T-cell (primary cell): ENCODE data around the gene CCDC33. TPM values are rescaled to one million over a fixed set of nuclear protein-coding genes. Genes with fewer than 3 reads are reported as not detected.
A peak's percentile ranks its signal among the peaks of the same experiment; 100 is the strongest.

Experiments
- ATAC-seq, 4 experiments: fragments of 200-7000 bp in 3 of 4; fragments of 150-1000 bp in 1 of 4; cut with Tn5 transposase; replicated peaks in 1 of 4; 1 replicate in 3 of 4; 2 replicates in 1 of 4; pipeline ENCODE4 v1.10.0; 2021; ENCODE audit warnings: moderate library complexity in 3 of 4, mild to moderate bottlenecking in 2 of 4, moderate number of reproducible peaks in 1 of 4
- CTCF ChIA-PET, 2 donors: fragments of 300-600 bp; sonication (Branson Sonifier 250); formaldehyde crosslinking; loops; one replicate each; lab custom pipeline; 2022; ENCODE audit warnings: antibody characterized with exemption in 2 of 2; lab: Charles Lee
- POLR2A ChIA-PET, 2 donors: fragments of 300-600 bp; sonication (Branson Sonifier 250); formaldehyde crosslinking; loops; one replicate each; lab custom pipeline; 2022; ENCODE audit warnings: antibody characterized with exemption in 2 of 2; lab: Charles Lee
- DNase-seq, 35 experiments: peaks; one replicate each; pipeline versions ENCODE4 v3.0.0 to v3.0.0-alpha.2; 2013 to 2023
- H3K27ac ChIP-seq: one replicate; pipeline ENCODE4 v1.5.1; 2013; ENCODE audit warnings: low read length
- H3K27me3 ChIP-seq, 2 experiments: replicated peaks in 1 of 2; 1 replicate in 1 of 2; 2 replicates in 1 of 2; pipeline versions ENCODE4 v1.6.1 to v1.7.0; 2013; ENCODE audit warnings: low read length in 1 of 2, mixed read lengths in 1 of 2; ENCODE audit not compliant: control insufficient read depth in 2 of 2, insufficient read depth in 2 of 2; ENCODE audit errors: extremely low read depth in 1 of 2
- H3K36me3 ChIP-seq, 2 donors: 1 replicate in 1 of 2; 2 replicates in 1 of 2; pipeline versions ENCODE4 v1.6.1 to v1.7.0; 2013; ENCODE audit warnings: low read length in 1 of 2; ENCODE audit not compliant: control insufficient read depth in 2 of 2, insufficient read depth in 1 of 2; ENCODE audit errors: extremely low read depth in 1 of 2
- H3K4me1 ChIP-seq, 2 experiments: 1 replicate in 1 of 2; 2 replicates in 1 of 2; pipeline versions ENCODE4 v1.6.1 to v1.7.0; 2013; ENCODE audit warnings: low read length in 2 of 2, mixed read lengths in 1 of 2; ENCODE audit not compliant: insufficient read depth in 2 of 2, control insufficient read depth in 1 of 2; ENCODE audit errors: extremely low read depth in 1 of 2
- H3K4me3 ChIP-seq, 2 donors: 1 replicate in 1 of 2; 2 replicates in 1 of 2; pipeline versions ENCODE4 v1.5.1 to v1.7.0; 2013; ENCODE audit warnings: mild to moderate bottlenecking in 2 of 2, low read length in 1 of 2, moderate library complexity in 1 of 2; ENCODE audit not compliant: control insufficient read depth in 1 of 2; ENCODE audit errors: extremely low read depth in 1 of 2
- H3K9me3 ChIP-seq: 2 replicates; pipeline ENCODE4 v1.7.0; 2013
- H3K27ac Mint-ChIP-seq, 2 donors: one replicate each; pipeline ENCODE4 v1.8.0; 2020 to 2021; ENCODE audit warnings: mild to moderate bottlenecking in 2 of 2, mixed read lengths in 2 of 2
- H3K27me3 Mint-ChIP-seq, 2 donors: one replicate each; pipeline ENCODE4 v1.8.0; 2021 to 2022; ENCODE audit warnings: mixed read lengths in 2 of 2
- H3K36me3 Mint-ChIP-seq: one replicate; pipeline ENCODE4 v1.8.0; 2021; ENCODE audit warnings: mixed read lengths
- H3K4me1 Mint-ChIP-seq, 3 donors: one replicate each; pipeline ENCODE4 v1.8.0; 2020 to 2022; ENCODE audit warnings: mixed read lengths in 3 of 3, mild to moderate bottlenecking in 1 of 3
- H3K4me3 Mint-ChIP-seq, 3 donors: one replicate each; pipeline ENCODE4 v1.8.0; 2020 to 2022; ENCODE audit warnings: mild to moderate bottlenecking in 3 of 3, mixed read lengths in 3 of 3, moderate library complexity in 3 of 3
- H3K9me3 Mint-ChIP-seq, 3 donors: one replicate each; pipeline ENCODE4 v1.8.0; 2020 to 2022; ENCODE audit warnings: mixed read lengths in 3 of 3
- WGBS: methylation state at CpG from one replicate; pipeline ENCODE4 v1.1.5; 2013; ENCODE audit warnings: missing lambda C conversion rate; ENCODE audit not compliant: insufficient coverage; 5-methylcytosine and 5-hydroxymethylcytosine counted together
- total RNA-seq, 35 experiments: library from RNA in 6 of 35; stranded (reverse) in 6 of 35; fragments of 120-200 nt in 1 of 35; gene quantifications; one replicate each; pipeline versions ENCODE4 v1.2.1 to v1.2.4 and lab custom pipeline; 2013 to 2026

Gene CCDC33
- total RNA-seq, 5 donors from 2014 or later (not counting 1 experiment from before 2014, with no cell fraction given) = not detected

GRCh38 chr15:74302821-74303359, 66.8 kb downstream of the CCDC33 start:
- Histone ChIP-seq H3K27me3 (peaks cover 3 to 73% of the 10 kb centered on the region in 2 experiments), H3K4me3 (no peak overlapping the region), H3K27ac (no peak overlapping the region), H3K4me1 (no peaks in the 10 kb centered on the region), H3K36me3 (no peaks in the 10 kb centered on the region), H3K9me3 (no peaks in the 10 kb centered on the region)
- H3K36me3 Mint-ChIP-seq = no peaks in the 10 kb centered on the region
- ChIA-PET CTCF (no interaction called here), POLR2A (no interaction called here)
- peaks cover 49 to 67% of the 10 kb centered on the region in 2 donors for H3K27me3 Mint-ChIP-seq
- no peaks in the 10 kb centered on the region for H3K9me3 Mint-ChIP-seq
- WGBS = 18% methylated on average over 5 of the region's 7 CpGs
- no peaks in the 10 kb centered on the region for H3K4me1 Mint-ChIP-seq
- no peak overlapping the region for H3K4me3 Mint-ChIP-seq
- ATAC-seq = no peak
- peak in 14 of 35 experiments; percentile 11 to 45 (median 28) for DNase-seq
- H3K27ac Mint-ChIP-seq = no peak overlapping the region

DNA sequence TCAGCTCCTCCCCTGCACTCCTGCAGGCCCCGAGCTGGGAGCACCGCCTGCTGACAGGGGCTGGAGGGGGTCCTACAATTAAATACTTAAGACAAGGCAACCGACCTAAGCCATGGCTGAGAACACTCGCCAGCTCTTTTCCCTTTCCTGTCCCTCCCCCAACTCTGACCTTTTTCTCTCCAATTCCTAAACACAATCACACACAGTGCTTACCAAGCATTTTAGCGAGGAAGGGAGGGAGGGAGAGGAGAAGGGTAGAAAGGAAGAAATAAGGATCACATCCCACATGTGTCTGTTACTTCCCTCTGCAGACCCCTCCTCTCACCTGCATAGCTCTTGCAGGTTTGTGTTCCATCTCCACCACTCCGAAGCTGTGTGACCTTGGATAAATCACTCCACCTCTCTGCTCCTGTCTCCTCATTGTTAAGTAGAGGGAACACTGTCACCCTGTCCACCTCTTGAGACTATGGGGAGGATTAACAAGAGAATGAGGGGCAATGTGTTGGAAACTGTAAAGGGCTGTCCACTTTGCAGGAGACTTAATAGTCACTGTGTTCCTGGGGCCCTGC, 67.7 kb downstream of the CCDC33 start:
- Histone ChIP-seq H3K4me1 (no peaks in the 10 kb centered on the region), H3K36me3 (no peaks in the 10 kb centered on the region), H3K27ac (no peak overlapping the region), H3K4me3 (no peak overlapping the region), H3K27me3 (peaks cover 3 to 81% of the 10 kb centered on the region in 2 experiments), H3K9me3 (no peaks in the 10 kb centered on the region)
- Mint-ChIP-seq H3K27me3 (peaks cover 45 to 69% of the 10 kb centered on the region in 2 donors), H3K4me3 (no peak overlapping the region), H3K9me3 (no peaks in the 10 kb centered on the region), H3K27ac (no peak overlapping the region), H3K4me1 (no peaks in the 10 kb centered on the region), H3K36me3 (no peaks in the 10 kb centered on the region)
- CTCF ChIA-PET = no interaction called here
- ATAC-seq (no peak), DNase-seq (no peak)
- POLR2A ChIA-PET = no interaction called here
- 33% methylated on average over 1 of the region's 6 CpGs for WGBS

- no peak for DNase-seq
- no peaks in the 10 kb centered on the region for H3K36me3 ChIP-seq
- no peaks in the 10 kb centered on the region for H3K4me1 Mint-ChIP-seq
- H3K9me3 ChIP-seq = no peaks in the 10 kb centered on the region
- H3K36me3 Mint-ChIP-seq = no peaks in the 10 kb centered on the region
- no peak overlapping the region for H3K4me3 ChIP-seq
- H3K27me3 ChIP-seq = peaks cover 3 to 82% of the 10 kb centered on the region in 2 experiments
- no peak for ATAC-seq
- no peak overlapping the region for H3K27ac ChIP-seq
- H3K27me3 Mint-ChIP-seq = peaks cover 45 to 71% of the 10 kb centered on the region in 2 donors
- ChIA-PET POLR2A (no interaction called here), CTCF (interaction anchor here in 1 of 2 donors (0.6 kb wide), 1 partner anchor 25 kb away, joined by 3 read pairs; no protein-coding TSS in a partner anchor)
- no peaks in the 10 kb centered on the region for H3K9me3 Mint-ChIP-seq
- WGBS = 70% methylated on average over 6 of the region's 12 CpGs
- H3K4me1 ChIP-seq = no peaks in the 10 kb centered on the region
- no peak overlapping the region for H3K27ac Mint-ChIP-seq
- no peak overlapping the region for H3K4me3 Mint-ChIP-seq
These were observed 68.3 kb downstream of the CCDC33 start for GRCh38 chr15:74304431-74304830.

GRCh38 chr15:74305687-74306086, 69.6 kb downstream of the CCDC33 start:
- H3K27ac ChIP-seq = no peak overlapping the region
- no peaks in the 10 kb centered on the region for H3K9me3 ChIP-seq
- H3K4me3 ChIP-seq = no peak overlapping the region
- Mint-ChIP-seq H3K4me1 (no peaks in the 10 kb centered on the region), H3K27me3 (peaks cover 35 to 66% of the 10 kb centered on the region in 2 donors), H3K9me3 (no peaks in the 10 kb centered on the region), H3K36me3 (no peaks in the 10 kb centered on the region), H3K27ac (no peak overlapping the region), H3K4me3 (no peak overlapping the region)
- no peak for ATAC-seq
- ChIA-PET POLR2A (no interaction called here), CTCF (no interaction called here)
- H3K27me3 ChIP-seq = peaks cover 3 to 74% of the 10 kb centered on the region in 2 experiments
- no peaks in the 10 kb centered on the region for H3K4me1 ChIP-seq
- DNase-seq = no peak
- no peaks in the 10 kb centered on the region for H3K36me3 ChIP-seq
- 94% methylated on average over 2 of the region's 7 CpGs for WGBS

- Mint-ChIP-seq H3K4me3 (no peak overlapping the region), H3K4me1 (no peaks in the 10 kb centered on the region), H3K36me3 (no peaks in the 10 kb centered on the region), H3K9me3 (no peaks in the 10 kb centered on the region), H3K27me3 (peaks cover 26 to 56% of the 10 kb centered on the region in 2 donors), H3K27ac (no peak overlapping the region)
- ATAC-seq = no peak
- no peaks in the 10 kb centered on the region for H3K4me1 ChIP-seq
- peaks cover 0 to 66% of the 10 kb centered on the region in 2 experiments for H3K27me3 ChIP-seq
- no peaks in the 10 kb centered on the region for H3K9me3 ChIP-seq
- no peaks in the 10 kb centered on the region for H3K36me3 ChIP-seq
- no peak for DNase-seq
- H3K27ac ChIP-seq = no peak overlapping the region
- CTCF ChIA-PET = interaction anchor here in 1 of 2 donors (0.6 kb wide), 1 partner anchor 342 kb away, joined by 7 read pairs; no protein-coding TSS in a partner anchor
- 79% methylated on average over 5 of the region's 10 CpGs for WGBS
- POLR2A ChIA-PET = no interaction called here
- H3K4me3 ChIP-seq = no peak overlapping the region
These were observed 70.7 kb downstream of the CCDC33 start for GRCh38 chr15:74306781-74307217.

GRCh38 chr15:74307827-74308811, 72.0 kb downstream of the CCDC33 start:
- Histone ChIP-seq H3K9me3 (no peaks in the 10 kb centered on the region), H3K4me3 (no peak overlapping the region), H3K36me3 (no peaks in the 10 kb centered on the region), H3K27ac (no peak overlapping the region), H3K27me3 (peaks cover 0 to 58% of the 10 kb centered on the region in 2 experiments), H3K4me1 (no peaks in the 10 kb centered on the region)
- ChIA-PET CTCF (interaction anchor here (0.5 to 0.9 kb wide), 5 partner anchors 66 to 343 kb away, joined by 3 to 7 read pairs (median 4); no protein-coding TSS in a partner anchor), POLR2A (interaction anchor here in 1 of 2 donors (0.5 kb wide), 1 partner anchor 401 kb away, joined by 5 read pairs; no protein-coding TSS in a partner anchor)
- no peaks in the 10 kb centered on the region for H3K36me3 Mint-ChIP-seq
- WGBS = 18% methylated on average over 7 of the region's 19 CpGs
- DNase-seq (peak in 10 of 35 experiments; percentile 6 to 49 (median 22)), ATAC-seq (peak in 3 of 4 experiments; percentile 31 to 62 (median 61))
- no peak overlapping the region for H3K27ac Mint-ChIP-seq
- no peak overlapping the region for H3K4me3 Mint-ChIP-seq
- peaks cover 15 to 45% of the 10 kb centered on the region in 2 donors for H3K27me3 Mint-ChIP-seq
- H3K4me1 Mint-ChIP-seq = peaks cover 0 to under 1% (median 0%) of the 10 kb centered on the region in 3 donors
- H3K9me3 Mint-ChIP-seq = no peaks in the 10 kb centered on the region
